Activated effector memory CD4-positive, alpha-beta T cell treated with Interleukin-2 at 50 U/mL for 16 hours (primary cell): ENCODE results near the gene TRAF3IP3.

Experiments used
- DNase-seq: peaks from one replicate; pipeline ENCODE4 v3.0.0-alpha.2; 2020

The TRAF3IP3 gene

DNA sequence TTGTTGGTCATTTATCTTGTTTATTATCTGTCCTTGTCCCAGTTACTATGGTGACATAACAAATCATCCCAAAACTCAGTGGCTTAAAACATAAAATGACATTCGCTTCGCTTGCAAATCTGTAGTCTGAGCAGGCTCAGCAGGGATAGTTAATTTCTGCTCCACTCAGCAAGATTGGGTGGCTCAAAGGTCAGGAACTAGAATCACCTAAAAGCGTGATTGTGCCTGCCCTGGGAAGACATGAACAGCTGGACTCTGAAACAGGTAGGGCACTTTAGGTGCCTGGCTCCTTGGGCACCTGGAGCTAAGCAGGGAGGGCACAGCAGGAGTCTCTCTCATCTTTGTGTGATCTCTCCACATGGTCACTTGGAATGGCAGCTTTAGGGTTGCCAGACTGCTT, 14.7 kb upstream of the TRAF3IP3 start:
- no peak for DNase-seq

DNA sequence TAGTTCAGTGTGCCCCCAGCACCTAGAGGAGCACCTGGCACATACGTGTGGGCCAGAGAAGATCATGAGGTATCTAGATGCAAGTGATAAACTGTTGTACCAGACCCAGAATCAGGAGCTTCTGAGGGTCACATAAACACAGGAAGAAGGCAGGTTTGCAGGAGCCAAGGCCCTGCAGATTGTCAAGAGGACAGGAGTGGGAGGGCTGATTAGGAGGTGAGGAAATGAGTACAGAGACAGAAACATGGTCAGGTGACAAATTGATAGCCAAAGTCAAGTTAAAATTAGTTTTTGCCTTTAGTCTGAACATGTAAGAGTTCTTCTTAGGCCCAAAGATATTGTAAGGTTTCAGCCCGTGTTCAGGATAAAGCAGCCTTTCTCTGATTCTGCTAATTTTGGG, 14.0 kb upstream of the TRAF3IP3 start:
- no peak for DNase-seq

DNA sequence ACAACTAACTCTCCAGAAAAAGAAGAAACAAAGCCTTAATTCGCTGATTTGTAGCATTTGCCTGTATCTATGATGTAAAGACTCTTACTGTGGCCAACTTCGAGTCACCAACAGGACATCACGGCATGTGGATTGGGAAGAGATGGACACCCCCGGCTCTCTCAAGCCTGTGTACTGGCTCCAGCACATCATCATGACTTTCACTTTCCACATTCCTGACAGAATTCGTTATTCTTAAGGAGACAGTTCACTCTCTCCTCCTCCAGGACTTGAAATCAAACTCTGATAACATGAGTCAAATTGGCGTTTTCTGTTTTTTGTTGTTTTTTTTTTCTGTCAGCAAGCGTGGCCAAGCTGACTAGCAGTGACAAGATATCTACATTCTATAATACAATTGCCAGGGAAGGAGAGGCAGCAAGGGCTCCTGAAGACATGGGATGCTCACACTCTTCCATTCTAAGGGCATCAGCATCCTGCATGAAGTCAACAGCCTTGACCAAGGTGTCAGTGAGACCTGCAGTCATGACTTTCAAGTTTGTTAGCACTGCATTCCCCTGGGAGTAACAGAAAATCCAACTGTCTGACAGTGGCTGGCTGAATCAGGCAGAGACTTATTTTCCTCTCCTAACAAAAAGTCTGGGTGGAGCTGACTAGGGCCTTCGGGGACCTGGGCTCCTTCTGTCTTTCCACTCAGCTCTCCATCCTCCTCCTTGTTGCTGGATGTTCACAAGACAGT, 13.3 kb upstream of the TRAF3IP3 start:
- DNase-seq, result no peak

DNA sequence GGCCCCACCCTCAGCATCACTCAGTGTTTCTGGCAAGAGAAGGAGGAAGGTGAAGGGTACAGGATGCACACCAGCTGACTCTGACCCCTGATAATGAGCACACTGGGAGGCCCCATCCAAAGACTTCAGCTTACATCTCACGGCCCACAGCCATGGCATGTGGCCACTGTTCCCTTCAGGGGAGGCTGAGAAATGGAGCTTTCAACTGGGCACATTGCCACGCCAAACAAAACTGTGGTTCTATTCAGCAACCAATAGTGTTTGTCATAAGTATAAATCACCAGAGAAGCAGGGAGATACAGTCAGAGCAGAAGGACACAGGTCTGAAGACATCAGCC, 12.7 kb upstream of the TRAF3IP3 start:
- no peak for DNase-seq

GRCh38 chr1:209746451-209747165, 9.2 kb upstream of the TRAF3IP3 start:
- no peak for DNase-seq

DNA sequence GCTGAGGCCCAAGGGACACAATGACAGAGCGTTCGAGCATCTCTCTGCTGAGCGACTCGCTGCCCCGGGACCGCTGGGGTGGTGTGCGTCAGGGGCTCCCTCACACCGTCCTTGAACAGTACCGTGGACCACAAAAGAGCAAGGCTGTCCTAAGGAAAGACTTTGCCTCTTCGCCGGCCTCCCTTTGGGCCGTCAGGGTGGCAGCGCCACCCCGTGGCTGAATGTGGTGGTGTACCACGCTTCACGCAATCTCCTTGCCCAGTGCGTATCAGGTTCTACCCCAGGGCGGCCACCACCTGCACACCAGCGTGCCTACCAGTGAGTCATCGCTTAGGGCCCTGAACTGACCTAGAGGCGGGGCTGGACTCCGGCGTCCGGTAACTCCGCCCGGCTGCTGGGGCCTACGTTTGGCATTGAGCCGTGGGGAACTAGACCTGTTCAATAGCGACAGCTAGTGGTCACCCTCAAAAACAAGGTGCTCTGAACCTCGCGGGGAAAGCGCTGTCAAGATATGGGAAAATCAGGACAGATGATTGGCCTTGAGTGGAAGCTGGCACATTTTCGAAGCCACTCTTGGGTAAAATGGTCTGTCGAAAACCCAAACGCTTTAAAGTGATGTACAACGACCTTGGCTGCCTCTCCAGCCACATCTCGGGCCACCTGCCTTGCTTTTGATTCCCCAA, 8.1 kb upstream of the TRAF3IP3 start:
- DNase-seq, result peak; percentile 80

GRCh38 chr1:209748620-209749019, 7.2 kb upstream of the TRAF3IP3 start:
- no peak for DNase-seq

DNA sequence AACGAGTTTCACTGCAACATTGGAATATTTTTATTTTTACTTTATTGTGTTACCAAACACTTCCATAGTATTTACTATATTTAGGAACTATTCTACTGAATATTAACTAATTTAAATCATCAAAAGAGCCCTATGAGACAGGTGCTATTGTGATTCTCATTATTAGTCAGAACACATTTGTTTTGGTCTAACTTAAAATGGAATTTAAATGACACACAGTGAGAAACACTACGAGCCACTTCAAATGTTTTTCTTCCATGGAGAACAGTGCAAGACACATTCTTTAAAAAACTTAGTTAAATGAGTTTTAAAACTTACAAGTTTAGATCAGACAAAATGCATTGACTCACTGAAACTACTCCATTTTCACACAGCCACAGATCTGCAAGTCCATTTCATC, 6.6 kb upstream of the TRAF3IP3 start:
- no peak for DNase-seq

DNA sequence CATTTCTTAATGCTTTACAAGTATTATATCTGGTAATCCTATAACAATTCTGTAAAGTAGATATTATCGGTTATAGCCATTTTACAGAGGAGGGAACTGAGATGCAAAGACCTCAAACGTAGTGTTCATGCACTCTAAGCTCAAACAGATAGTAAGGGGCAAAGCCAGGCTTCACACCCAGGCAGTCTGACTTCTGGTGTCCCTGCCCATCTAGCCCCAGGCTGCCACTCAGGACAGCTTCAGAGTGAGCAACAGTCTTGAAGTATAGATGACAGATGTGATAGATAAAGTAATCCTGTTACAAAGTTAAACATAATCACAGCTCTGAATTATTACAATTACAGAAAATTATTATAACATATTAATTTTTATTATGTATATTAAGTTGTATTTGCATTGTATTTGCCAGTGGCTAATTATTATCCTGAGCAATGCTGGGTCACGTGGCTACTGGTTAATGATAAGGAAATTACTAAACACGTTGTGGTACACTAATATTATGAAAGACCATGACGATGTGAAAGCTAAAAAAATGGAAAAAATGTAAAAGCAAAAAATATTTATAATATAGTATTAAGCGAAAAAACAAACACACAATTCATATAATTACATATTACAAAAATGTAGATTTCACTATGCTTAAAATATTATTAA, 6.1 kb upstream of the TRAF3IP3 start:
- DNase-seq, result no peak

DNA sequence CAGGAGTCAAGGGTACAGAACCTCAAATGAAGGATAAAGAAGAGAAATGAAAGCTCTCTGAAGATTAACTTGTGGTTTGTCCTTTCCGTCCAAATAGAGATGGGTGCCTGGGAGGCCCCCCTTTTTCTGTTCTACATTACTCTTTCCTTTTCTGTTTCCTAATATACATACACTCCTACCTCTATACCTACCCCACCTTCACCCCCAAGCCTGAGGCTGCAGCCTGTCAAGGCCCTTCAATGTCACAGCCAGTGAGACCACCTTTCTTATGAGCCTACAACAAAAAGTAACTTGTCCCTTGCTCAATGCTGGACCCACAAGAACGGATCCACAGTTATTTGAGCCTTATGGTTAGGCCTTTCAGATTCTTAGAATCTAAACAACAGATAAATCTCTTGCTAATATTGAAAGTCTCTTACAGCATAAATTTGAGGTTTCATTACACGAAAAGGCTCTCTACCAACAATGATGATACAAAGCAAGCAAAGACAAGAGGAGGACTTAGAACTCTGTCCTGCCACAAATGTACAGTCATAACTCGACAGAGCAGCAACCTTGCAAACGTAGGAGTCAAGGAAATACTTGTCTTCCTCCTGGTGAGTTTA, 4.1 kb upstream of the TRAF3IP3 start:
- DNase-seq, result no peak

- no peak for DNase-seq
Measured at GRCh38 chr1:209752890-209753289, 3.0 kb upstream of the TRAF3IP3 start.

DNA sequence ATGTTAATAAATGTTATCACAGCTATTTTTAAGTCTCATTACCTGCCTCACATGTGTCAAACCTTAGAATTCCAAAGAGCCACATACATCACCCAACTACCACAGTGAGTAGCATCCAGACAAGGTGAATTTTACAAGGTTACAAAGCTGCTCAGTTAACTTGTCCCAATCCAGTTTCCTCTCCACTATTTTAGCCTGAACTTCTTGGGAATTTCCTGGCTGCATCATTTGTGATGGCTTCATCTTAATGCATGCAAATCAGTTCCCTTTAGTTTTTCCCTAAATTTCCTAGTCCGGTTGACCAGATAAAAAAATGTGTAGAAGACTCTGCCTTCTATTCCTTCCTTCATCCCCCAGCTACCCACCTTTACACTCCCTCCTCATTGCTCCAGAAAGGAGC, 597 bp upstream of the TRAF3IP3 start:
- no peak for DNase-seq

GRCh38 chr1:209756615-209757445, 977 bp downstream of the TRAF3IP3 start:
- DNase-seq, result no peak

- no peak for DNase-seq
Measured at GRCh38 chr1:209758400-209758799, 2.5 kb downstream of the TRAF3IP3 start.

DNA sequence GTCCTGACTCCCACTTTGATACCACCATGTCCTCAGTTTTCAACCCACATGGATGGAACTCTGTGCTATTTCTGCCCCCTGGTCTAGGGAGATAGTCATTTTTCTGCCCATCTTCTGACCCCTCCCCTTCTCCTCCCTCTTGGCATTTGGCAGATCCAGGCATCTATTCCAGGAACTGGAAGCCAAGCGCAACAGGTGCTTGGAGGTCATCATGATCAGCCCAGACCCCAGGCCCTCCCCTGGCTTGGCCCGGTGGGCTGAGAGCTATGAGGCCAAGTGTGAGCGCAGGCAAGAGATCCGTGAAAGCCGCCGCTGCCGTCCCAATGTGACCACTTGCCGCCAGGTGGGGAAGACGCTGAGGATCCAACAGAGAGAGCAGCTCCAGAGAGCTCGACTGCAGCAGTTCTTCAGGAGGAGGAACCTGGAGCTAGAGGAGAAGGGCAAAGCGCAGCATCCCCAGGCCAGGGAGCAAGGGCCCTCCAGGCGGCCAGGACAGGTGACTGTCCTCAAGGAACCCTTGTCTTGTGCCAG, 4.0 kb downstream of the TRAF3IP3 start:
- DNase-seq, result no peak

DNA sequence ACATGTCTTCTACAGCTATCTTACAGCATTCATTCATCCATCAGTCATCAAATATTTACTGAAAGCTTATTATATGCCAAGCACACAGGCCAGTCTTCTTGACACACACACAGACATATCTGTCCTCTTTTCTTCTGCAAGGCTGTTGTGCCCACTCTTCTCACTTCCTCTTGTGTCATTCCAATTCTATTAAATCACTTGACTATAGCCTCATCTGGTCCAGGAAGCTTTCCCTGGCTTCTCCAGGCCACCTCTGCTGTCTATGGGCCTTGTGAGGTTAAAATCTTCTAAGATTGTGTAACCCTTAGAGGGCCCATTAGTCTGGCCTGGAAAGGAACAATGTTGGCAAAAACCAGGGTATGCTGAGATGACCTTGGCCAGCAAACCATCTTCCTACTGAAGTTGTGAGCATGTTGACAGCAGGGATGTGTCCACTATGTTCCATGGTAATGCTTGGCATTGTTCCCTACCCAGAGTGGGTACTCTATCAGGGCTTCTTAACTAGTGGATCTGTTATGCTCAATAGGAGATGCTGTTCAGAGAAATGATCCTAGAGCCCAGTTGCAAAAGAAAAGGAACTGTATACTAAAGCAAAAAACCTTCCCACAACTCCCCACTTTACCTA, 5.3 kb downstream of the TRAF3IP3 start:
- no peak for DNase-seq

GRCh38 chr1:209766051-209766450, 10.2 kb downstream of the TRAF3IP3 start:
- no peak for DNase-seq

DNA sequence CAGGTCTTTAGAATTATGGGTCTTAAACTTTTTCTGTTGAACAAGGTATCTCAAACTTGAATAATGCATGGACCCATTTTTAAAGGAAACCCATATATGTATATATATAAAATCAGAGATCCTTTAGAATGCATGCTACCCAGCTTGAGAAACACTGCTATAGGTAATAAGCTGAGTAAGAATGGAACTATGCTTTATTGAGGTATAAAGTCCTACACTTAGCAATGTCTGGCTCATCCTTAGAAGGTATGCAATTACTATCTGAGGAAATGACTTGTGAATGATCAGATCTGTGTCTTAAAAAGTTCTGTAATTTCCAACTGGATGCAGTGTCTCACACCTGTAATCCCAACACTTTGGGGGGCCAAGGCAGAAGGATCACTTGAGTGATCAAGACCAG, 11.2 kb downstream of the TRAF3IP3 start:
- no peak for DNase-seq

DNA sequence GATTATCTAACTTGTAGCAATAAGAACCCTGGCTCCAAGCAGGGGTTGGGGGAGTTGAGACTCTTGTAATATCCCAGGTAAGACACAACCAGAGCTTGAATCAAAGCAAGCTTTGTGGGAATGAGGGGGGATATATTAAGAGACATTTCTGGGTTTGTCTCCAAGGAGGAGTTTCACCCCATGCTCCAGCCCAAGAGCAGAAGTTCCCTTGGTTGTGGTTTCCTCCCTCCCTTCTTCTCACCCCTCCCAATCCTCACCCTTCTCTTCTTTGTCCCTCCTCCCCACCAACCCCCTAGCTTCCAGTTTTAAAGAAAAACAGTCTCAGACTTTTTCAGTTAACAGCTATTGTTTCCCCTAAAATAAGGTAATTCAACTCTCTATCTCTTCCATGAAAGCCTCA, 11.9 kb downstream of the TRAF3IP3 start:
- DNase-seq, result no peak

- peak; percentile 72 for DNase-seq
Measured at GRCh38 chr1:209768354-209768774, 12.5 kb downstream of the TRAF3IP3 start.

DNA sequence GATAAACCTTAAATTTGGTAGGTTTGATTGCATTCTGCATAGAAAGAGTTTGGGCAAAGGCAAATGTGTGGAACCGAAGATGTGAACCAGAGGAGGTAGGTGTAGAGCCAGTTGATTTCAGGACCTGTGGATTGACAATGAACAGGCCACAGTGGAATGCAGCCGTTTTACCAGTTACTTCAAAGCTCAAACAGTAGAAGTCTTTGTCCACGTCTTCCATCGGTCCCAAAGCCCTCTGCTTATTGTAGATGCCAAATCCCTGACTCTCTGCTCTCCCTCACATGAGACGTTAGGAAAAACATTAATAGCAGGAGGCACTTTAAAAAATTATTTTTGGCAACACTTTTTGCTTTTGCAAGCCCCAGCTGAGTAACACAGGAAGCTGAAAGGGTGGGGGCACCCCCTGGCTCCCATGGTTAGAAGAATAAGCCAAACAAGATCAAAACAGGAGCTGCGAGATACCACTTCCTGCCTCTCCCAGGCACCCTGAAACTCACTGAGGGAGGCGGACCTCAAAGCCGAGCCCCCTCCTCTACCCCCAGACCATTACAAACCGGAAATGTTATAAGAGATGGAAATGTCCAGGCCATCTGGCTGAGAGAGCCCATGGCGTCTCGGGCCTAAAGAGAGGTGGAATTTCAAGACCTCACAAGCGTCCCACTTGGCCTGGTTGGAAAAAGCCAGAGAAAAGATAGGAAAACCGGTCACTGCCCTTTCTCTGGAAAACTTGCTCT, 13.5 kb downstream of the TRAF3IP3 start:
- peak; percentile 75 for DNase-seq
